Measurements from ENCODE around the gene NUDT1.

DNA sequence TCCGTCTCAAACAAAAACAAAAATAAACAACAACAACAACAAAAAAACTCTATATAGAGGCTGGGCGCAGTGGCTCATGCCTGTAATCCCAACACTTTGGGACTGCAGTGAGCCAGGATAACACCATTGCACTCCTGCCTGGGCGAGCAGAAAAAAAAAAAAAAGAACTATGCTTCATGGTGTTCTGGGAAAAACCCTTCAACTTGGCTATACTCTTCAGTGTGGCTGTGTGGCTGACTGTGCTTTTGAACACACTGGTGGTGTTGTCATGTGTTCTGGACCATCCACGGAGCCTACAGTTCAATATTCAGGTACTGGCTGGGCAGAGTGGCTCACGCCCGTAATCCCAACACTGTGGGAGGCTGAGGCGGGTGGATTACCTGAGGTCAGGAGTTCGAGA is 45.7 kb downstream of the NUDT1 start:
- TF ChIP-seq, protein P1, sequence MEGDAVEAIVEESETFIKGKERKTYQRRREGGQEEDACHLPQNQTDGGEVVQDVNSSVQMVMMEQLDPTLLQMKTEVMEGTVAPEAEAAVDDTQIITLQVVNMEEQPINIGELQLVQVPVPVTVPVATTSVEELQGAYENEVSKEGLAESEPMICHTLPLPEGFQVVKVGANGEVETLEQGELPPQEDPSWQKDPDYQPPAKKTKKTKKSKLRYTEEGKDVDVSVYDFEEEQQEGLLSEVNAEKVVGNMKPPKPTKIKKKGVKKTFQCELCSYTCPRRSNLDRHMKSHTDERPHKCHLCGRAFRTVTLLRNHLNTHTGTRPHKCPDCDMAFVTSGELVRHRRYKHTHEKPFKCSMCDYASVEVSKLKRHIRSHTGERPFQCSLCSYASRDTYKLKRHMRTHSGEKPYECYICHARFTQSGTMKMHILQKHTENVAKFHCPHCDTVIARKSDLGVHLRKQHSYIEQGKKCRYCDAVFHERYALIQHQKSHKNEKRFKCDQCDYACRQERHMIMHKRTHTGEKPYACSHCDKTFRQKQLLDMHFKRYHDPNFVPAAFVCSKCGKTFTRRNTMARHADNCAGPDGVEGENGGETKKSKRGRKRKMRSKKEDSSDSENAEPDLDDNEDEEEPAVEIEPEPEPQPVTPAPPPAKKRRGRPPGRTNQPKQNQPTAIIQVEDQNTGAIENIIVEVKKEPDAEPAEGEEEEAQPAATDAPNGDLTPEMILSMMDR (IDR thresholded peaks at IDR 0.05; ENCODE audit: insufficient read depth, low read length): no peak
- TF ChIP-seq POLR2AphosphoS5 (IDR thresholded peaks at IDR 0.05; ENCODE audit: low read depth) (no peak), REST (IDR thresholded peaks at IDR 0.05; ENCODE audit: insufficient replicate concordance, low read depth) (no peak), SPI1 (IDR thresholded peaks at IDR 0.05; ENCODE audit: borderline replicate concordance, low read depth) (no peak), GABPA (IDR thresholded peaks at IDR 0.05; ENCODE audit: low read depth) (no peak)
